ENCODE measurements around the gene ZNF346.
"Not testable (repeated sequence)": the region's sequence is repeated elsewhere in the genome, so short reads cannot be mapped to it uniquely, and the experiment has no call there.

ZNF346 gene

GRCh38 chr5:176994460-176995121 lies 27.9 kb upstream of the ZNF346 start:
- no peak overlapping the region for H3K27ac ChIP-seq
- no peak for TF ChIP-seq ZFX (IDR thresholded peaks at IDR 0.05; ENCODE audit: borderline replicate concordance)
- TF ChIP-seq, protein P1, sequence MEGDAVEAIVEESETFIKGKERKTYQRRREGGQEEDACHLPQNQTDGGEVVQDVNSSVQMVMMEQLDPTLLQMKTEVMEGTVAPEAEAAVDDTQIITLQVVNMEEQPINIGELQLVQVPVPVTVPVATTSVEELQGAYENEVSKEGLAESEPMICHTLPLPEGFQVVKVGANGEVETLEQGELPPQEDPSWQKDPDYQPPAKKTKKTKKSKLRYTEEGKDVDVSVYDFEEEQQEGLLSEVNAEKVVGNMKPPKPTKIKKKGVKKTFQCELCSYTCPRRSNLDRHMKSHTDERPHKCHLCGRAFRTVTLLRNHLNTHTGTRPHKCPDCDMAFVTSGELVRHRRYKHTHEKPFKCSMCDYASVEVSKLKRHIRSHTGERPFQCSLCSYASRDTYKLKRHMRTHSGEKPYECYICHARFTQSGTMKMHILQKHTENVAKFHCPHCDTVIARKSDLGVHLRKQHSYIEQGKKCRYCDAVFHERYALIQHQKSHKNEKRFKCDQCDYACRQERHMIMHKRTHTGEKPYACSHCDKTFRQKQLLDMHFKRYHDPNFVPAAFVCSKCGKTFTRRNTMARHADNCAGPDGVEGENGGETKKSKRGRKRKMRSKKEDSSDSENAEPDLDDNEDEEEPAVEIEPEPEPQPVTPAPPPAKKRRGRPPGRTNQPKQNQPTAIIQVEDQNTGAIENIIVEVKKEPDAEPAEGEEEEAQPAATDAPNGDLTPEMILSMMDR (IDR thresholded peaks at IDR 0.05) = no peak

- H3K27ac ChIP-seq = no peak overlapping the region
- TF ChIP-seq, protein P1 (IDR thresholded peaks at IDR 0.05) = no peak
- no peak for TF ChIP-seq ZFX (IDR thresholded peaks at IDR 0.05; ENCODE audit: borderline replicate concordance)
Observed at GRCh38 chr5:176995122-176995490, 27.4 kb upstream of the ZNF346 start.

DNA sequence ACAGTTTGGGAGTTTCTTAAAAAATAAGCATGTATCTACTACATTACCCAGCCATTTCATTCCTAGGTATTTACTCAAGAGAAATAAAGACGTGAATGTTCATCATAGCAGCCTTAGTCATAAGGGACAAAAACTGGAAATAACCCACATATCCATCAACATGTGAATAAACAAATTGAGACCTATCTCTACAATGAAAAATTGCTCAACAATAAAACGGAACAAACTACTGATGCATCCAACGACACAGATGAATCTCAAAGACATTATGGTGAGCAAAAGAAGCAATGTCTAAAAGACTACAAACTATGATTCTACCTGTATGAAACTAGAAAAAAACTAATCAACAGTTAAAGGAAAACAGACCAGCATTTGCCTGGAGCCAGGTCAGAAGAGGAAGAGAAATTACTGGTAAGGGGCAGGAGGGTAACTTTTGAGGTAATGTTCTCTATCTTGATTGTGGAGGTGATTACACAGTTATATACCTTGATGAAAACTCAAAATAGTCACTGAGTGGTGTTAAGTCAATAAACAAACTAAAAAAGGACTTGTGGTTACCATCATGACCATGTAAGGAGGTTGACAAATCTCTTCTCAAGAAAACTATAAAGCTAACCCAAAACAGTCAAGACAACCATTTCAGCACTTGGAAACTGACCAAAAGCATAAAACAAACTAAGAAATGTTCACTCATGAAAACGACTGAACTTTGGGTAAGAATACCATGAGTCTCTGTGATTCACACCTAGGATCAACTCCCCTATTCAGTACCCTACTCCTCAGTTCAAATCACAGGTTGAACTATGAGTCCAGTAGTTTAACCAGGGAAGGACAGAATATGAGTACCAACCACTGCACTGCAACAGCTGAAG lies 26.4 kb upstream of the ZNF346 start:
- H3K27ac ChIP-seq = no peak overlapping the region; the same call in 1 of the 2 replicates

GRCh38 chr5:176996780-176997179 lies 25.7 kb upstream of the ZNF346 start:
- no peak overlapping the region; the same call in 1 of the 2 replicates for H3K27ac ChIP-seq
- TF ChIP-seq, protein P1 (IDR thresholded peaks at IDR 0.05) = no peak

More for the DNA sequence above, 26.4 kb upstream of the ZNF346 start:
- TF ChIP-seq, protein P1 (IDR thresholded peaks at IDR 0.05) = no peak
- no peak for TF ChIP-seq ZFX (IDR thresholded peaks at IDR 0.05; ENCODE audit: borderline replicate concordance)

DNA sequence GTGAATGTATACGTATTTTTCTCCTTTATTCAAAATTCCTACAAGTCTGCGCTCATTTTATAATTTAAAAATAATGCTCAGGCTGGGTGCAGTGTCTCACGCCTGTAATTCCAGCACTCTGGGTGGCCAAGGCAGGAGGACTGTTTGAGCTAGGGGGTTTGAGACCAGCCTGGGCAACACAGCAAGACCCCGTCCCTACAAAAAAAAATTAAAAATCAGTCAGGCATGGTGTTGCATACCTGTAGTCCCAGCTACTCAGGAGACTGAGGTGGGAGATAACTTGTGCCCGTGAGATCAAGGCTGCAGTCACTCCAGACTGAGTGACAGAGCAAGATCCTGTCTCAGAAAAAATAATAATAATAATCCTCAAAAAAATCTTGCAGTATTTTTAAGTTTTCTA lies 23.7 kb upstream of the ZNF346 start:
- TF ChIP-seq ZFX (IDR thresholded peaks at IDR 0.05; ENCODE audit: borderline replicate concordance) = no peak
- TF ChIP-seq, protein P1 (IDR thresholded peaks at IDR 0.05) = no peak
- H3K27ac ChIP-seq = no peak overlapping the region

DNA sequence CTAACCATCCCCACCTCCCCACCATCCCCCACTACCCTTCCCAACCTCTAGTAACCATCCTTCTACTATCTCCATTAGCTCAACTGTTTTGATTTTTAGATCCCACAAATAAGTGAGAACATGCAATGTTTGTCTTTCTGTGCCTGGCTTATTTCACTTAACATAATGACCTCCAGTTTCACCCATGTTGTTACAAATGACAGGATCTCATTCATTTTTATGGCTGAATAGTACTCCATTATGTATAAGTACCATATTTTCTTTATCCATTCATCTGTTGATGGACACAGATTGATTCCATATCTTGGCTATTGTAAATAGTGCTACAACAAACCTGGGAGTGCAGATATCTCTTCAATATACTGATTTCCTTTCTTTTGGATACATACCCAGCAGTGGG lies 23.0 kb upstream of the ZNF346 start:
- H3K27ac ChIP-seq = not testable (repeated sequence)

DNA sequence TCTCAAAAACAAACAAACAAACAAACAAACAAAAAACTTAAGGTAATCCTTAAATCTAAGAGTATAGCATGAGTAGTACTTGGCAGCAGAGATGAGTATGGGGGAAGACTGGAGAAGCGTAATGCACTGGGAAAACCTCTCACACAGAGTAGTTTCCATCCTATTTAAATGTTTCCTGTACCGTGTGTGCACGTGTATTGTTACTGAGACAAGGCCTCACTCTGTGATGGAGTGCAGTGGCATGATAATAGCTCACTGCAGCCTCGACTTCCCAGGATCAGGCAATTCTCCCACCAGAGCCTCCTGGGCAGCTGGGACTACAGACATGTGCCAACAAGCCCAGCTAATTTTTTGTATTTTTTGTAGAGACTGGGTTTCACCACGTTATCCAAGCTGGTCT lies 18.8 kb upstream of the ZNF346 start:
- no peak for TF ChIP-seq ZFX (IDR thresholded peaks at IDR 0.05; ENCODE audit: borderline replicate concordance)
- TF ChIP-seq, protein P1 (IDR thresholded peaks at IDR 0.05) = no peak
- H3K27ac ChIP-seq = no peak overlapping the region
